T-cell (primary cell): ENCODE data around the gene MYRFL. TPM values are rescaled to one million over a fixed set of nuclear protein-coding genes. Genes with fewer than 3 reads are reported as not detected.

ENCODE experiments used
- total RNA-seq, 35 experiments: library from RNA in 6 of 35; stranded (reverse) in 6 of 35; fragments of 120-200 nt in 1 of 35; gene quantifications; one replicate each; pipeline versions ENCODE4 v1.2.1 to v1.2.4 and lab custom pipeline; 2013 to 2026

Gene MYRFL
- total RNA-seq, 5 donors from 2014 or later (not counting 1 experiment from before 2014, with no cell fraction given): not detected

Other genes with a start within 250 kb of the MYRFL start
- 100 to 1,000 TPM; 108 to 183 (median 111) TPM for gene CCT2, start 239.8 kb upstream of the MYRFL start, total RNA-seq
- gene LRRC10, start 214.3 kb upstream of the MYRFL start, total RNA-seq: not detected
- not detected for gene BEST3, start 125.9 kb upstream of the MYRFL start, total RNA-seq
- gene RAB3IP, start 86.4 kb upstream of the MYRFL start, total RNA-seq: 10 to 100 TPM; 18.7 to 30.5 (median 20.7) TPM